HCT116 (cell line): Measurements from ENCODE around the gene DCHS2. TPM values are rescaled to one million over a fixed set of nuclear protein-coding genes. Genes with fewer than 3 reads are reported as not detected.

Source experiments
- ATAC-seq: fragments of 200-7000 bp; cut with Tn5 transposase; 2 replicates; pipeline ENCODE4 v1.9.1; 2020; ENCODE audit warnings: mild to moderate bottlenecking, moderate library complexity
- BruUV-seq: library from RNA; stranded (reverse); fragments of 400-500 nt; replicated peaks from 2 replicates; lab custom pipeline; 2021; lab: Mats Ljungman, UMichigan
- CTCF ChIA-PET: fragments of 300-600 bp; sonication (Branson Sonifier 250); formaldehyde crosslinking; loops from one replicate; lab custom pipeline; 2021; ENCODE audit warnings: antibody characterized with exemption; lab: Charles Lee
- POLR2A ChIA-PET: fragments of 300-600, 350-600 bp; sonication (Branson Sonifier 250); formaldehyde crosslinking; loops from one replicate; lab custom pipeline; 2021; ENCODE audit warnings: antibody characterized with exemption; lab: Charles Lee
- RAD21 ChIA-PET, 2 experiments: fragments of 300-600 bp; sonication (Branson Sonifier 250); formaldehyde crosslinking; loops; one replicate each; lab custom pipeline; 2023; ENCODE audit warnings: low total read pairs in 2 of 2; ENCODE audit not compliant: uncharacterized antibody in 2 of 2, unreplicated experiment in 2 of 2, low non-redundant PET in 1 of 2; lab: Charles Lee
- DNase-seq: peaks from one replicate; pipeline ENCODE4 v3.0.0-alpha.2; 2010; ENCODE audit warnings: low read depth, low spot score
- H2AFZ ChIP-seq: fragments of 200-600 bp; shearing (Covaris generic), sonication (generic); 2 replicates; pipeline ENCODE4 v1.6.1; 2017; ENCODE audit warnings: low read depth, mixed run types, mixed read lengths, antibody characterized with exemption, low read length; ENCODE audit not compliant: poor library complexity, severe bottlenecking
- H3K27ac ChIP-seq: 2 replicates; pipeline ENCODE4 v1.5.1; 2012; ENCODE audit warnings: low read depth, low read length
- H3K27me3 ChIP-seq: fragments of 200-600 bp; sonication (generic); 2 replicates; pipeline ENCODE4 v1.6.1; 2016; ENCODE audit warnings: mixed run types, low read length, mixed read lengths; ENCODE audit not compliant: insufficient read depth
- H3K36me3 ChIP-seq, 2 experiments: fragments of 200-500 bp in 1 of 2; fragments of 200-600 bp in 1 of 2; sonication (Bioruptor generic) in 1 of 2; sonication (generic) in 1 of 2; 2 replicates each; pipeline versions ENCODE4 v1.5.1 to v1.6.1; 2014 to 2016; ENCODE audit warnings: low read length in 2 of 2, inconsistent platforms in 1 of 2, mixed read lengths in 1 of 2, mixed run types in 1 of 2; ENCODE audit not compliant: insufficient read depth in 2 of 2, control insufficient read depth in 1 of 2
- H3K4me1 ChIP-seq, 2 experiments: fragments of 200-600 bp in 1 of 2; sonication (generic) in 1 of 2; 2 replicates each; pipeline versions ENCODE4 v1.5.1 to v1.6.1; 2012 to 2017; ENCODE audit warnings: low read length in 2 of 2, inconsistent platforms in 1 of 2, mild to moderate bottlenecking in 1 of 2, mixed read lengths in 1 of 2, mixed run types in 1 of 2, moderate library complexity in 1 of 2; ENCODE audit not compliant: insufficient read depth in 2 of 2, control insufficient read depth in 1 of 2
- H3K4me2 ChIP-seq: fragments of 200-600 bp; sonication (generic); 2 replicates; pipeline ENCODE4 v1.6.1; 2017; ENCODE audit warnings: mixed run types, low read length, mixed read lengths
- H3K4me3 ChIP-seq, 2 experiments: fragments of 200-600 bp in 1 of 2; sonication (generic) in 1 of 2; replicated peaks in 1 of 2; 2 replicates each; pipeline ENCODE4 v1.5.1; 2011 to 2016; ENCODE audit warnings: low read length in 2 of 2, control low read depth in 1 of 2, low read depth in 1 of 2, mild to moderate bottlenecking in 1 of 2, mixed read lengths in 1 of 2, mixed run types in 1 of 2
- H3K79me2 ChIP-seq: fragments of 200-600 bp; sonication (generic); 2 replicates; pipeline ENCODE4 v1.6.1; 2017; ENCODE audit warnings: mild to moderate bottlenecking, mixed run types, low read length, moderate library complexity, mixed read lengths; ENCODE audit not compliant: insufficient read depth
- H3K9ac ChIP-seq: fragments of 200-600 bp; sonication (generic); 2 replicates; pipeline ENCODE4 v1.6.1; 2016; ENCODE audit warnings: low read length, mixed read lengths
- H3K9me2 ChIP-seq: fragments of 200-600 bp; sonication (generic), shearing (Covaris generic); 2 replicates; pipeline ENCODE4 v1.6.1; 2017; ENCODE audit warnings: mixed run types, mild to moderate bottlenecking, moderate library complexity; ENCODE audit not compliant: insufficient read depth
- H3K9me3 ChIP-seq, 2 experiments: fragments of 200-500 bp in 1 of 2; fragments of 200-600 bp in 1 of 2; sonication (Bioruptor generic) in 1 of 2; sonication (generic) in 1 of 2; 2 replicates each; pipeline ENCODE4 v1.6.1; 2014 to 2017; ENCODE audit warnings: low read length in 2 of 2, mixed read lengths in 2 of 2, inconsistent platforms in 1 of 2, low read depth in 1 of 2, mild to moderate bottlenecking in 1 of 2, mixed run types in 1 of 2, moderate library complexity in 1 of 2; ENCODE audit not compliant: control insufficient read depth in 1 of 2, insufficient read depth in 1 of 2
- H4K20me1 ChIP-seq: fragments of 200-600 bp; sonication (generic), shearing (Covaris generic); 2 replicates; pipeline ENCODE4 v1.6.1; 2017; ENCODE audit warnings: mixed run types, mild to moderate bottlenecking, moderate library complexity; ENCODE audit not compliant: insufficient read depth
- CBX3 ChIP-seq: IDR thresholded peaks from 2 replicates; pipeline ENCODE4 v1.6.1; 2012; ENCODE audit warnings: low read depth
- ELF1 ChIP-seq: IDR thresholded peaks from 2 replicates; pipeline ENCODE4 v1.6.1; 2012; ENCODE audit warnings: low read depth, borderline replicate concordance
- EZH2phosphoT487 ChIP-seq: fragments of 200-600 bp; IDR thresholded peaks from 2 replicates; pipeline ENCODE4 v1.6.1; 2018; ENCODE audit warnings: antibody characterized with exemption, borderline replicate concordance
- FOSL1 ChIP-seq: IDR thresholded peaks from 2 replicates; pipeline ENCODE4 v1.6.1; 2012; ENCODE audit warnings: low read depth
- POLR2AphosphoS5 ChIP-seq: IDR thresholded peaks from 2 replicates; pipeline ENCODE4 v1.6.1; 2011; ENCODE audit warnings: mild to moderate bottlenecking, low read depth, low read length, moderate library complexity
- RAD21 ChIP-seq: IDR thresholded peaks from 2 replicates; pipeline ENCODE4 v1.6.1; 2012; ENCODE audit warnings: low read depth, mild to moderate bottlenecking
- SIN3A ChIP-seq: IDR thresholded peaks from 2 replicates; pipeline ENCODE4 v1.6.1; 2012; ENCODE audit warnings: low read depth
- YY1 ChIP-seq: IDR thresholded peaks from 2 replicates; pipeline ENCODE4 v1.6.1; 2011; ENCODE audit warnings: low read length, low read depth, moderate library complexity, mild to moderate bottlenecking; ENCODE audit not compliant: insufficient replicate concordance; ENCODE audit errors: extremely low read depth
- ZFX ChIP-seq: fragments of 450-650 bp; IDR thresholded peaks from 2 replicates; pipeline ENCODE4 v1.6.1; 2017
- intact Hi-C: fragments of 100-400 bp; cut with micrococcal nuclease; formaldehyde crosslinking; loops from 2 replicates; pipeline ENCODE4 v1.10.0; 2022
- total RNA-seq: library from RNA; stranded (reverse); gene quantifications from one replicate; pipeline ENCODE4 v1.2.1, GENCODE V29; 2021; ENCODE audit not compliant: unreplicated experiment
- TF ChIP-seq, protein P1 (sequence below): IDR thresholded peaks from 2 replicates; pipeline ENCODE4 v1.6.1; 2012
- TF ChIP-seq, protein P2 (sequence below): IDR thresholded peaks from 2 replicates; pipeline ENCODE4 v1.6.1; 2012; ENCODE audit warnings: low read depth
- TF ChIP-seq, protein P3 (sequence below), 3 experiments: fragments of 200-600 bp in 1 of 3; sonication (generic) in 1 of 3; IDR thresholded peaks in 2 of 3; conservative IDR thresholded peaks in 1 of 3; 2 replicates each; pipeline ENCODE4 v1.5.1; 2012 to 2017; ENCODE audit warnings: low read depth in 2 of 3, low read length in 2 of 3, antibody characterized with exemption in 1 of 3, borderline replicate concordance in 1 of 3, control low read depth in 1 of 3, mild to moderate bottlenecking in 1 of 3, mixed read lengths in 1 of 3, mixed run types in 1 of 3, moderate library complexity in 1 of 3; ENCODE audit not compliant: insufficient read depth in 1 of 3

DCHS2 gene
- total RNA-seq, 1 experiment from 2014 or later: 0.05 TPM

GRCh38 chr4:154308207-154308606, 183.4 kb downstream of the DCHS2 start:
- no peaks in the 10 kb centered on the region for H4K20me1 ChIP-seq
- no peaks in the 10 kb centered on the region for H3K36me3 ChIP-seq
- ATAC-seq (no peak), DNase-seq (no peak)
- TF ChIP-seq CBX3: no peak
- TF ChIP-seq, protein P1, sequence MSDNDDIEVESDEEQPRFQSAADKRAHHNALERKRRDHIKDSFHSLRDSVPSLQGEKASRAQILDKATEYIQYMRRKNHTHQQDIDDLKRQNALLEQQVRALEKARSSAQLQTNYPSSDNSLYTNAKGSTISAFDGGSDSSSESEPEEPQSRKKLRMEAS: no peak
- no peak for TF ChIP-seq RAD21
- TF ChIP-seq SIN3A: no peak
- TF ChIP-seq, protein P2, sequence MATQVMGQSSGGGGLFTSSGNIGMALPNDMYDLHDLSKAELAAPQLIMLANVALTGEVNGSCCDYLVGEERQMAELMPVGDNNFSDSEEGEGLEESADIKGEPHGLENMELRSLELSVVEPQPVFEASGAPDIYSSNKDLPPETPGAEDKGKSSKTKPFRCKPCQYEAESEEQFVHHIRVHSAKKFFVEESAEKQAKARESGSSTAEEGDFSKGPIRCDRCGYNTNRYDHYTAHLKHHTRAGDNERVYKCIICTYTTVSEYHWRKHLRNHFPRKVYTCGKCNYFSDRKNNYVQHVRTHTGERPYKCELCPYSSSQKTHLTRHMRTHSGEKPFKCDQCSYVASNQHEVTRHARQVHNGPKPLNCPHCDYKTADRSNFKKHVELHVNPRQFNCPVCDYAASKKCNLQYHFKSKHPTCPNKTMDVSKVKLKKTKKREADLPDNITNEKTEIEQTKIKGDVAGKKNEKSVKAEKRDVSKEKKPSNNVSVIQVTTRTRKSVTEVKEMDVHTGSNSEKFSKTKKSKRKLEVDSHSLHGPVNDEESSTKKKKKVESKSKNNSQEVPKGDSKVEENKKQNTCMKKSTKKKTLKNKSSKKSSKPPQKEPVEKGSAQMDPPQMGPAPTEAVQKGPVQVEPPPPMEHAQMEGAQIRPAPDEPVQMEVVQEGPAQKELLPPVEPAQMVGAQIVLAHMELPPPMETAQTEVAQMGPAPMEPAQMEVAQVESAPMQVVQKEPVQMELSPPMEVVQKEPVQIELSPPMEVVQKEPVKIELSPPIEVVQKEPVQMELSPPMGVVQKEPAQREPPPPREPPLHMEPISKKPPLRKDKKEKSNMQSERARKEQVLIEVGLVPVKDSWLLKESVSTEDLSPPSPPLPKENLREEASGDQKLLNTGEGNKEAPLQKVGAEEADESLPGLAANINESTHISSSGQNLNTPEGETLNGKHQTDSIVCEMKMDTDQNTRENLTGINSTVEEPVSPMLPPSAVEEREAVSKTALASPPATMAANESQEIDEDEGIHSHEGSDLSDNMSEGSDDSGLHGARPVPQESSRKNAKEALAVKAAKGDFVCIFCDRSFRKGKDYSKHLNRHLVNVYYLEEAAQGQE: no peak
- TF ChIP-seq ZFX: no peak
- TF ChIP-seq FOSL1: no peak
- TF ChIP-seq, protein P3, sequence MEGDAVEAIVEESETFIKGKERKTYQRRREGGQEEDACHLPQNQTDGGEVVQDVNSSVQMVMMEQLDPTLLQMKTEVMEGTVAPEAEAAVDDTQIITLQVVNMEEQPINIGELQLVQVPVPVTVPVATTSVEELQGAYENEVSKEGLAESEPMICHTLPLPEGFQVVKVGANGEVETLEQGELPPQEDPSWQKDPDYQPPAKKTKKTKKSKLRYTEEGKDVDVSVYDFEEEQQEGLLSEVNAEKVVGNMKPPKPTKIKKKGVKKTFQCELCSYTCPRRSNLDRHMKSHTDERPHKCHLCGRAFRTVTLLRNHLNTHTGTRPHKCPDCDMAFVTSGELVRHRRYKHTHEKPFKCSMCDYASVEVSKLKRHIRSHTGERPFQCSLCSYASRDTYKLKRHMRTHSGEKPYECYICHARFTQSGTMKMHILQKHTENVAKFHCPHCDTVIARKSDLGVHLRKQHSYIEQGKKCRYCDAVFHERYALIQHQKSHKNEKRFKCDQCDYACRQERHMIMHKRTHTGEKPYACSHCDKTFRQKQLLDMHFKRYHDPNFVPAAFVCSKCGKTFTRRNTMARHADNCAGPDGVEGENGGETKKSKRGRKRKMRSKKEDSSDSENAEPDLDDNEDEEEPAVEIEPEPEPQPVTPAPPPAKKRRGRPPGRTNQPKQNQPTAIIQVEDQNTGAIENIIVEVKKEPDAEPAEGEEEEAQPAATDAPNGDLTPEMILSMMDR (IDR thresholded peaks at IDR 0.05 in 2 of 3, conservative IDR thresholded peaks at IDR 0.05 in 1 of 3; ENCODE audit: borderline replicate concordance in 1 of 3, insufficient read depth in 1 of 3, low read depth in 2 of 3, low read length in 2 of 3): no peak
- no peak for TF ChIP-seq YY1
- TF ChIP-seq POLR2AphosphoS5: no peak
- no peak for TF ChIP-seq ELF1
- no peak for TF ChIP-seq EZH2phosphoT487
- ChIA-PET POLR2A (no interaction called here), CTCF (no interaction called here), RAD21 (no interaction called here)
- H3K4me3 ChIP-seq: no peak overlapping the region
- H3K9me2 ChIP-seq: no peaks in the 10 kb centered on the region
- no peaks in the 10 kb centered on the region for H3K4me1 ChIP-seq
- H3K79me2 ChIP-seq: no peaks in the 10 kb centered on the region
- H3K4me2 ChIP-seq: no peak overlapping the region
- no TSS peak for BruUV-seq
- no peak overlapping the region for H3K9ac ChIP-seq
- H3K27ac ChIP-seq: no peak overlapping the region
- intact Hi-C loops: no loop called here
- H3K9me3 ChIP-seq: no peaks in the 10 kb centered on the region; a peak in 1 of 4 replicates
- no peaks in the 10 kb centered on the region for H3K27me3 ChIP-seq
- no peak overlapping the region for H2AFZ ChIP-seq
